Trophoblast cell (in vitro differentiated cells and primary cell): ENCODE data around the gene MRGPRF.

ENCODE experiments used
- DNase-seq, 2 donors: peaks; one replicate each; pipeline ENCODE4 v3.0.0-alpha.2; 2016
- H2AFZ ChIP-seq: 2 replicates; pipeline ENCODE4 v1.6.1; 2013; ENCODE audit warnings: low read length, moderate library complexity, mild to moderate bottlenecking; ENCODE audit not compliant: insufficient read depth, poor library complexity
- H2AK5ac ChIP-seq: 2 replicates; pipeline ENCODE4 v1.6.1; 2013; ENCODE audit warnings: mild to moderate bottlenecking, low read length
- H2BK120ac ChIP-seq: 2 replicates; pipeline ENCODE4 v1.6.1; 2013; ENCODE audit warnings: low read length, mild to moderate bottlenecking, moderate library complexity; ENCODE audit not compliant: insufficient read depth, poor library complexity
- H2BK12ac ChIP-seq: 2 replicates; pipeline ENCODE4 v1.6.1; 2013; ENCODE audit warnings: mild to moderate bottlenecking, low read length, moderate library complexity
- H2BK5ac ChIP-seq: 2 replicates; pipeline ENCODE4 v1.6.1; 2013; ENCODE audit warnings: low read length, low read depth, moderate library complexity, mild to moderate bottlenecking; ENCODE audit not compliant: poor library complexity
- H3K14ac ChIP-seq: 2 replicates; pipeline ENCODE4 v1.6.1; 2013; ENCODE audit warnings: mild to moderate bottlenecking, low read length
- H3K18ac ChIP-seq: 2 replicates; pipeline ENCODE4 v1.6.1; 2013; ENCODE audit warnings: mild to moderate bottlenecking, low read length
- H3K23ac ChIP-seq: 2 replicates; pipeline ENCODE4 v1.6.1; 2013; ENCODE audit warnings: low read length
- H3K27ac ChIP-seq: 2 replicates; pipeline ENCODE4 v1.5.1; 2013; ENCODE audit warnings: low read depth, mild to moderate bottlenecking, inconsistent platforms, low read length, moderate library complexity
- H3K27me3 ChIP-seq: 2 replicates; pipeline ENCODE4 v1.6.1; 2013; ENCODE audit warnings: inconsistent platforms, mild to moderate bottlenecking, low read length, moderate library complexity; ENCODE audit not compliant: insufficient read depth
- H3K36me3 ChIP-seq, 2 experiments: 1 replicate in 1 of 2; 2 replicates in 1 of 2; pipeline ENCODE4 v1.6.1; 2013; ENCODE audit warnings: low read length in 2 of 2, mild to moderate bottlenecking in 2 of 2, moderate library complexity in 1 of 2; ENCODE audit not compliant: insufficient read depth in 2 of 2, control insufficient read depth in 1 of 2
- H3K4ac ChIP-seq: 2 replicates; pipeline ENCODE4 v1.6.1; 2013; ENCODE audit warnings: low read depth, mild to moderate bottlenecking, low read length, moderate library complexity
- H3K4me1 ChIP-seq, 2 experiments: 1 replicate in 1 of 2; 2 replicates in 1 of 2; pipeline ENCODE4 v1.6.1; 2013; ENCODE audit warnings: low read length in 2 of 2, mild to moderate bottlenecking in 2 of 2, moderate library complexity in 1 of 2; ENCODE audit not compliant: insufficient read depth in 2 of 2, control insufficient read depth in 1 of 2
- H3K4me2 ChIP-seq: 2 replicates; pipeline ENCODE4 v1.6.1; 2013; ENCODE audit warnings: inconsistent platforms, mild to moderate bottlenecking, low read length, moderate library complexity
- H3K4me3 ChIP-seq: 2 replicates; pipeline ENCODE4 v1.5.1; 2013; ENCODE audit warnings: mild to moderate bottlenecking, low read depth, low read length, inconsistent platforms
- H3K79me1 ChIP-seq: one replicate; pipeline ENCODE4 v1.6.1; 2013; ENCODE audit warnings: low read length
- H3K79me2 ChIP-seq: 2 replicates; pipeline ENCODE4 v1.6.1; 2013; ENCODE audit warnings: low read length, mild to moderate bottlenecking; ENCODE audit not compliant: control insufficient read depth, insufficient read depth, poor library complexity
- H3K9ac ChIP-seq: 2 replicates; pipeline ENCODE4 v1.6.1; 2013; ENCODE audit warnings: mild to moderate bottlenecking, low read length
- H3K9me3 ChIP-seq: 2 replicates; pipeline ENCODE4 v1.6.1; 2013; ENCODE audit warnings: low read depth, mild to moderate bottlenecking, control low read depth, inconsistent platforms, low read length; ENCODE audit not compliant: insufficient read depth
- H4K12ac ChIP-seq: 2 replicates; pipeline ENCODE4 v1.6.1; 2013; ENCODE audit warnings: low read depth, mild to moderate bottlenecking, low read length, moderate library complexity
- H4K8ac ChIP-seq: 2 replicates; pipeline ENCODE4 v1.6.1; 2013; ENCODE audit warnings: low read depth, mild to moderate bottlenecking, low read length, moderate library complexity
- H4K91ac ChIP-seq: one replicate; pipeline ENCODE4 v1.6.1; 2013; ENCODE audit warnings: low read depth, mild to moderate bottlenecking, low read length, moderate library complexity
- WGBS: extraction: QIAGEN DNeasy Blood & Tissue Kit; methylation state at CpG from one replicate; pipeline ENCODE4 v1.1.7; 2013; ENCODE audit warnings: missing lambda C conversion rate; ENCODE audit not compliant: insufficient read length, insufficient coverage; ENCODE audit errors: extremely low coverage; 5-methylcytosine and 5-hydroxymethylcytosine counted together

Gene MRGPRF

GRCh38 chr11:69060806-69061712, 48.0 kb upstream of the MRGPRF start:
- WGBS = no CpG with 5 or more reads among the region's 25 CpGs

GRCh38 chr11:69059985-69060384, 46.9 kb upstream of the MRGPRF start:
- H3K79me2 ChIP-seq = no peaks in the 10 kb centered on the region
- no CpG with 5 or more reads among the region's 12 CpGs for WGBS

More at GRCh38 chr11:69060806-69061712, 48.0 kb upstream of the MRGPRF start:
- no peak overlapping the region for H3K27ac ChIP-seq
- H2BK5ac ChIP-seq = no peak overlapping the region
- H3K4me3 ChIP-seq = no peak overlapping the region
- no peak overlapping the region for H2AK5ac ChIP-seq
- no peaks in the 10 kb centered on the region for H3K79me2 ChIP-seq
- H3K79me1 ChIP-seq = no peaks in the 10 kb centered on the region
- no peak overlapping the region for H3K4me2 ChIP-seq
- H3K23ac ChIP-seq = no peak overlapping the region
- H2AFZ ChIP-seq = no peak overlapping the region
- H4K8ac ChIP-seq = no peak overlapping the region
- H3K18ac ChIP-seq = no peak overlapping the region
- H4K91ac ChIP-seq = no peak overlapping the region
- no peak overlapping the region for H2BK120ac ChIP-seq
- no peak overlapping the region for H3K4ac ChIP-seq
- H2BK12ac ChIP-seq = no peak overlapping the region
- DNase-seq = no peak
- H3K9me3 ChIP-seq = no peaks in the 10 kb centered on the region
- peaks cover 34 to 36% of the 10 kb centered on the region in 2 experiments for H3K36me3 ChIP-seq
- H3K9ac ChIP-seq = no peak overlapping the region
- H4K12ac ChIP-seq = no peak overlapping the region
- H3K14ac ChIP-seq = no peak overlapping the region
- no peaks in the 10 kb centered on the region for H3K27me3 ChIP-seq
- H3K4me1 ChIP-seq = no peaks in the 10 kb centered on the region

GRCh38 chr11:69059429-69059828, 46.4 kb upstream of the MRGPRF start:
- Histone ChIP-seq H2BK120ac (no peak overlapping the region), H3K36me3 (peaks cover 26 to 41% of the 10 kb centered on the region in 2 experiments), H3K27ac (no peak overlapping the region), H3K79me2 (no peaks in the 10 kb centered on the region), H3K23ac (no peak overlapping the region), H4K8ac (no peak overlapping the region), H2BK5ac (no peak overlapping the region), H3K18ac (no peak overlapping the region), H4K91ac (no peak overlapping the region), H3K14ac (no peak overlapping the region), H3K4me3 (no peak overlapping the region), H4K12ac (no peak overlapping the region), H3K4me1 (no peaks in the 10 kb centered on the region), H3K4me2 (no peak overlapping the region), H3K4ac (no peak overlapping the region), H3K9ac (no peak overlapping the region), H3K9me3 (peaks cover 3% of the 10 kb centered on the region), H3K79me1 (no peaks in the 10 kb centered on the region), H2AK5ac (no peak overlapping the region), H3K27me3 (no peaks in the 10 kb centered on the region), H2BK12ac (no peak overlapping the region), H2AFZ (no peak overlapping the region)
- WGBS = no CpG with 5 or more reads among the region's 7 CpGs
- no peak for DNase-seq

More at GRCh38 chr11:69059985-69060384, 46.9 kb upstream of the MRGPRF start:
- Histone ChIP-seq H3K27ac (no peak overlapping the region), H3K9me3 (no peaks in the 10 kb centered on the region), H2BK120ac (no peak overlapping the region), H4K12ac (no peak overlapping the region), H2BK12ac (no peak overlapping the region), H3K23ac (no peak overlapping the region), H4K8ac (no peak overlapping the region), H3K4me3 (no peak overlapping the region), H3K9ac (no peak overlapping the region), H3K4me1 (no peaks in the 10 kb centered on the region), H3K4me2 (no peak overlapping the region), H2BK5ac (no peak overlapping the region), H2AFZ (no peak overlapping the region), H2AK5ac (no peak overlapping the region), H3K79me1 (no peaks in the 10 kb centered on the region), H3K4ac (no peak overlapping the region), H3K18ac (no peak overlapping the region), H3K36me3 (peaks cover 27 to 38% of the 10 kb centered on the region in 2 experiments), H3K27me3 (no peaks in the 10 kb centered on the region), H3K14ac (no peak overlapping the region), H4K91ac (no peak overlapping the region)
- no peak for DNase-seq

- H3K27ac ChIP-seq = no peak overlapping the region
- peaks cover 4% of the 10 kb centered on the region for H3K9me3 ChIP-seq
- DNase-seq = no peak
- H4K91ac ChIP-seq = no peak overlapping the region
- H3K79me1 ChIP-seq = no peaks in the 10 kb centered on the region
- H3K27me3 ChIP-seq = no peaks in the 10 kb centered on the region
- H2BK12ac ChIP-seq = no peak overlapping the region
- no peak overlapping the region for H2AFZ ChIP-seq
- H4K12ac ChIP-seq = no peak overlapping the region
- H3K9ac ChIP-seq = no peak overlapping the region
- H3K4ac ChIP-seq = no peak overlapping the region
- no peak overlapping the region for H3K4me3 ChIP-seq
- no peak overlapping the region for H4K8ac ChIP-seq
- H3K4me1 ChIP-seq = no peaks in the 10 kb centered on the region
- no peaks in the 10 kb centered on the region for H3K79me2 ChIP-seq
- H3K18ac ChIP-seq = no peak overlapping the region
- H3K4me2 ChIP-seq = no peak overlapping the region
- H3K14ac ChIP-seq = no peak overlapping the region
- no peak overlapping the region for H3K23ac ChIP-seq
- H3K36me3 ChIP-seq = peaks cover 27 to 42% of the 10 kb centered on the region in 2 experiments
- no CpG with 5 or more reads among the region's 23 CpGs for WGBS
- no peak overlapping the region for H2BK5ac ChIP-seq
- no peak overlapping the region for H2AK5ac ChIP-seq
- no peak overlapping the region for H2BK120ac ChIP-seq
Observed at GRCh38 chr11:69058511-69059270, 45.6 kb upstream of the MRGPRF start.
